DMS153 (cell line): Measurements from ENCODE around the gene RHOV.
A peak's percentile ranks its signal among the peaks of the same experiment; 100 is the strongest.
"Not testable (repeated sequence)": the region's sequence is repeated elsewhere in the genome, so short reads cannot be mapped to it uniquely, and the experiment has no call there.

Experiments
- DNase-seq: peaks from one replicate; lab custom pipeline; 2025; lab: John Stamatoyannopoulos, UW

RHOV gene

DNA sequence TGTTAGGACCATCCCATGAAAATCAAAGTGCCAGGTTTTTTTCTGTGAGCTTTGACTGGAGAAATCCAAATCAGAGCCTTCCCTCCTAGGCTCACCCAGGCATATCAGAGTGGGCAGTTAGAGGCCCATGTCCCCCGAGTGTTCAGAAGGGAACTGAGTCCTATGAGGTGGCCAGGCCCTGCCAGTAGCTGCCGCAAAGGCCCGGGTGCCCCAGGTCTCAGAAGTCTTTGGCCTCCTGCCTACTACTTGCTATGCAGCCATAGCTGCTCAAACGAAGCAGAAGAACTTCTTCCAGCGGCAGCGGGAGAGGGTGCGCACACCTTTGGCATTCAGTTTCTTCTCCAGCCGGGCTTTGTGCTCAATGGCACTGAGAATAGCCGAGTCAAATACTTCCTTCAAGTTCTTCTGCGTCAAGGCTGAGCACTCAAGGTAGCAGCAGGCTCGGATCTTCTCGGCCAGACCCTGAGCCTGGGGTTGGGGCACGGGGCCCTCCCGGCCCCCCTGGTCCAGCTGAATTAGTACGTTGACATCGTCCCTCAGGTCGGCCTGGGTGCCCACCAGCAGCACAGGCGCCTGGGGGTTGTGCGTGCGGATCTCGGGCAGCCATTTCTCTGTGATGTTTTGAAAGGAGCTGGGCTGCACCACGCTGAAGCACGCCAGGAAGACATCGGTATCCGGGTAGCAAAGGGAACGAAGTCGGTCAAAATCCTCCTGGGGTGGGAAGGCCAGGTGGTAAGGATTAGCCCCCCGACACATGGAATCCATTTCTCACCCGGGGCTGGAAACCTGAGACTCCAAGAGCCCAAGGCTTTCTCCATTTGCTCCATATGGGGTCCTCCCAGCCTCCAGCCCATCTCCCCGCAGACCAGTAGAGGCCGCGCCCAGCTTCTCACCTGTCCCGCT lies 992 bp downstream of the RHOV start:
- DNase-seq: no peak

DNA sequence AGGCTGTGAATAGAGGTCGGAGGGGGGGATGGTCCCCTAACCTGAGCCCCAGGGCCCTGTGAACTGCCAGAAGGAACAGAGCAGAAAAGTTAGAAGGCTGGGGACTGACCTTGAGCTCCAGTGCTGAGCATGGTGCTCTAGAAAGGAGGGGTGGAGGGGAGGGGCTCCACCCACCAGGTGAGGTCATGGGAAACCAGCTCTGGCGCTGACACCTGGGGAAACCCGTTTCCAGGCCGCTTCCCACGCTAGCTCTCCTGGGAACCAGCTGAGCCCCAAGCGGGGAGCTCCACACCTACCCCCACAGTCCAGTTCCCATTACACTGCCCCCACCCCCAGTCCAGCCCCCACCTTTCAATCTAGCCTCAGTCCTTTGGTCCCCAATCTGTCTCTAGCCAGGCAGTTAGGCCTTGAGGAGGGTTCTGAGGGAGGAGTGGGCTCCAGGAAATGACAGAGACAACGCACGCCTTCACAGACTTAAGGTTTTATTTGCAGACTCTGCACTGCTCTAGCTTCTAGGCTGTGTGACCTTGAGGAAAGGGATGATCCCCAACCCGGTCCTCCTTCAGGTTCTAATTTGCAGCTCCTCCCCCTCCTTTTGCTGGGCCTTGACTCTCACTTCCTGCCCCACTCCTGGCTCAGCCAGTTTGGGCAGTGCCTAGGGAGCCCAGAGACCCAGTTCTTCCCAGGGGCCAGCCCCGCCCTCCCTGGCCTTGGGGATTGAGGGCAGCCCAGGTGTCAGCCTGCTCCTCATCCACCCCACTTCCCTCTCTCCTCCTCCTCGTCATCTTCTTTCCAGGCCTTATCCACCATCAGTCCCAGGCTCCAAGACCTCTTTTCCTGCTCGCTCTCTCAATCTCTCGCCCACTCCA lies 2.1 kb downstream of the RHOV start:
- no peak for DNase-seq

DNA sequence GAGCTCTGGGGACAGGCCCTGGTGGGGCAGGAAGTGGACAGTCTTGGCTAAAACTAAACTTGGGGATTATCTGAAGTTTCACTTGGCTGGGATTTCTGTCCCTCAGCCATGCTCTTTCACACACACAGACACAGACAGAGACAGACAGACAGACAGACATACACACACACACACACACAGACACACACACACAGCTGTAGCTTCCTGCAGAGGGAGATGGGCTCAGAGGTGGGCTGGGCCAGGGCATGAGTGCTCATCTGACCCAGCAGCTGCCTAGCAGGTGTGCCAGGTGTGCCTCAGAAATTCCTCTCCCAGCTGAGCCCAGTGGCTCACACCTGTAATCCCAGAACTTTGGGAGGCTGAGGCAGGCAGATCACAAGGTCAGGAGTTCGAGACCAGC lies 3.3 kb downstream of the RHOV start:
- DNase-seq: no peak

DNA sequence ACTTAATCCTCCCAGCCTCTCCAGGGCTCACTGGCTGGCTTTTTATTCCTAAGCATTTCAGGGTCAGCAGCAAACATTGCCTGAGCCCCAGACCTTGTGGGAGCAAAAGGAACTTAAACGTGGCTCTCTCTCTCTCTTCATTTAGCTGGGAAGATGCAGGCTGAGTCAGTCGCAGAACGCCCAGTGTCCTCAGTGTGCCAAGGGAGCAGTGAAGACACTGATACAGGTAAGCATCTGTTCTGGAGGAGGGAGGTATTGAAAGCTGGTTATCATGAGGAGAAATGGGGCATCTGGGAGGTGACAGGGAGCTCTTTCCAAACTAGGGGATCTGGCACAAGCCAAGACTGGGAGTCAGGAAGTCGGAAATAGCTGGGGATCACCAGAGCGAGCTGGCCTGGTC lies 4.3 kb downstream of the RHOV start:
- DNase-seq: no peak

DNA sequence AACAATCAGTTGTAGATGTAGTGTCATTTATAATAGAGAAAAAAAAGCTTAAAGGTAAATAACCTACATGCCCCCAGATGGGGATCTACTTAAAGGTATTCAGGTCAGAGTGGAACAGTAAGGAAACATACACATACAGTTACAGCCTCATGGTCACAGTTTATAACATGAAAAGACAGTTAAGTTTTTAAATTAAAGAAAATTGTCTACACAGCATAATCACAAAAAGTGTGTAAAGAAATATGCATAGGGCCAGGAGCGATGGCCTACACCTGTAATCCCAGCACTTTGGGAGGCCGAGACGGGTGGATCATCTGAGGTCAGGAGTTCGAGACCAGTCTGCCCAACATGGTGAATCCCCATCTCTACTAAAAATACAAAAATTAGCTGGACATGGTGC lies 6.8 kb downstream of the RHOV start:
- DNase-seq: no peak

DNA sequence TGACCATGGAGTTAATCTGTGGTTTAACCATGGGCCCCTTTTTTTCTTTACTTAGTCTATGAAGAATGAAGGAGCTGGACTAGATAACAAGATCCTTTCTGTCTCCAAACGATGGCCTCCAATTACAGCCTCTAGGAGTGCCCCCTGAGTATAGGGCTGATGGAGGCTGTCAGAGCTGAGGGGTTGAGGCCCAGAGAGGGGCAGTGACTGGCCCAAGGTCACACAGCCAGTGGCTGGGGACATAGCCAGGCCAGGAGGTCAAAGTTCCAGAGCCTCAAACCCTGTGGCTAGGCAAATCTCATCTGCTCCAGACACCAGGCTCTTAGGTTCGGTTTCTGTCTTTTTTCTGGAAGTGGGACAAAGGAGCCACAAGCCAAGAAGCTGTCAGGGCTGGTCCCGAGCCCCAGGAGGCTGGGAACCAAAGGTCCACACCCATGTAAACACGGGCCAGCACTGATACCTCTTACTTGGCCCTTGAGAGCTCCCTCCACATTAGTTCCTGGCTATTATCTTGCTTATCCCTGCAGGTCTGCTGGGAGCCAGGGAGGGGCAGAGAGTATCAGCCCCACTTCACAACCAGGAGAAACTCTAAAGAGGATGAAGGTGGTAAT lies 10.3 kb downstream of the RHOV start:
- no peak for DNase-seq

DNA sequence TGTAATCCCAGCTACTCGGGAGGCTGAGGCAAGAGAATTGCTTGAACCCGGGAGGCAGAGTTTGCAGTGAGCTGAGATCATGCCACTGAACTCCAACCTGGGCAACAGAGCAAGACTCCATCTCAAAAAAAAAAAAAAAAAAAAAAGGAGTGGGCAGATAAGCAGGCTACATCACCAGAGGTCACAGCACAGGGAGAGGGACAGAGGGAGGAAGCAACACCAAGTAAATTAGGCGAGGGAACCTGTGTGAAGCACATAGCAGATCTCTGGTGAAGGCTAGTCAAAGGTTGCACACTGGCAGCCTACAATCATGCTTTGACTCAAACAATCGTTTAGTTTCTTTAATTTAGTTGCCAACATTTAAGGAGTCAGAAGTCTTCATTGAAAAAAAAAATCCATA lies 12.9 kb downstream of the RHOV start:
- not testable (repeated sequence) for DNase-seq

DNA sequence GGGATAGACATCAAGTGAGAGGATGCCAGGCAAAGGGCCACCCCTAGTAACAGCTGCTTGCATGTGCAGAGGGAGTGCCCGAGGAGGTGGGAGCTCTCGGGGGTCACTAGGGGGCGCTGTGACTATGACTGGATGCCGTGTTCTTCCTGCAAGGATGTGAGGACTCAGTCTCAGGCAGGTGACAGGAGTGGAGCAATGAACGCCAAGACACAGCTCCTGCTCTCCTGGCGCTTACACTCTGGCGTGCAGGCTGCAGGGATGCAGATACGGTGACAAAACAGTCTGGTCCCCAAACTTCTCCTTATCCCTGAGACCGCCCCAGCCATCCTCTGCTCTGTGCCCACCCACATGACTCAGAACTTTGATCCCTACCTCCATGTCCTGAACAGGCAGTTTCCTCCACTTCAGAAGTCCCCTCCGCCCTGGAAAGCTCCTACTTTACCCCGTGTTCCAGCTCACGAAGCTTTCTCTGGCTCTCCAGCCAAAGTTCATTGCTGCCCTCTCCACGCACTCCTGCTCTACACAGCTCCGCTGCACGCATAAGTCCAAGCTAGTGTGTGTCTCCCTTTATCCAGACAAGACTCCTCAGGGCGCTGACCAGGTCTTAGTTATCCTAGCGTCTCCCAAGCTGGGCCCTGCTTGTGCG lies 14.7 kb downstream of the RHOV start:
- no peak for DNase-seq

DNA sequence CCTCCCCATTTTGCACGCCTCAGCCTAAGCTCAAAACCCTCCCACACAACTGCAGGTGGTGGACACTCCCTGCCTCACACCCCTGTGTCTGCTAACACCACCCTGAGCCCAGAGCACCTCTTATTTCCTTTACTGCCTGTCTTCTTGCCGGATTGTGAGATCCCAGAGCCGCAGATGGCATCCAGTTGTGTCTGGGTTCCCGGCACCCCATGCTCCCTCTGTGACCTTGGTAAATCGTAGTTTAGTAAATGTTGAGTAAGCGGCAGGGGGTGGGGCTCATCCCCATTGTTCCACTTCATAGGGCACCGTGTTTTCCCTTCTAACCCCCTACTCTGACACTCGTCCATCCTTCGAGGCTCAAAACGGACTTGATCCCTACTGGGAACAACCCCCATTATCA lies 15.3 kb downstream of the RHOV start:
- no peak for DNase-seq

DNA sequence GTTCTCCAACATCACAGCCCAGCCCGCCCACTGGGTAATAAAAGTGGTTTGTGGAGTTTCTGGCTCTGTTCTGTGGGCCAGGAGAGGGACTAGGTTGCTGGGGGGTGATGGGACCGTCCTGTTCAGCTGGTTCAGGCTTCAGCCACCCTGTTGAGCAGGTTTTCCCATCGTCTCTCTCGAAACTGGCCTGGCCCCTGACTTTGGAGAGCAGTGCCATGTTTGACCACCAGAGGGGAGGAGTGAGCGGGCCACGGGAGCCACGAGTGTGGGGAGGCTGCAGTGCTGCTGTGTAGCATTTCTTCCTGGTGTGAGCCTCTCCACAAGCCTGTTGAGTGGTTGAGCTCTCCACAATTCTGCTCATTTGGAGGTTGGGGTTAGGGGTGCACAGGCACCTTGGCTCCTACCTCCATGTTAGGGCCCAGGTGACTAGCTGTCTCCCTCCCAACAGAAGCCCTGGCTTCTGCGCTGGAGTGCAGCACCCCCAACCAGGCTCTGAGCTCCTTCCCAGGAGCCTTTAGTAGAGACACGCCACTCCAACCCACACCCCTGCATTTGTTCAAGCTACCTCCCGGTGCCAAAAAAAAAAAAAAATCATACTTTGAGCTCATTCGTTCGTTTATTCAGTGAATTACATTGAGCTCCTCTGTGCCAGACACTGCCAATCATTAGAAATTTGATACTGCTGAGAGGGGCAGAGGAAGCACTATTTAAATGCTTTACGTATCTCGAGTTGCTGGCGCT lies 16.3 kb downstream of the RHOV start:
- no peak for DNase-seq

DNA sequence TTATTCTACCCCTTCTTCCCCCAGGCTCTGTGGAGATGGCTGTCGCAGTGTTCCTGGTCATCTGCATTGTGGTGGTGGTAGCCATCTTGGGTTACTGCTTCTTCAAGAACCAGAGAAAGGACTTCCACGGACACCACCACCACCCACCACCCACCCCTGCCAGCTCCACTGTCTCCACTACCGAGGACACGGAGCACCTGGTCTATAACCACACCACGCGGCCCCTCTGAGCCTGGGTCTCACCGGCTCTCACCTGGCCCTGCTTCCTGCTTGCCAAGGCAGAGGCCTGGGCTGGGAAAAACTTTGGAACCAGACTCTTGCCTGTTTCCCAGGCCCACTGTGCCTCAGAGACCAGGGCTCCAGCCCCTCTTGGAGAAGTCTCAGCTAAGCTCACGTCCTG lies 17.3 kb downstream of the RHOV start:
- DNase-seq: no peak

DNA sequence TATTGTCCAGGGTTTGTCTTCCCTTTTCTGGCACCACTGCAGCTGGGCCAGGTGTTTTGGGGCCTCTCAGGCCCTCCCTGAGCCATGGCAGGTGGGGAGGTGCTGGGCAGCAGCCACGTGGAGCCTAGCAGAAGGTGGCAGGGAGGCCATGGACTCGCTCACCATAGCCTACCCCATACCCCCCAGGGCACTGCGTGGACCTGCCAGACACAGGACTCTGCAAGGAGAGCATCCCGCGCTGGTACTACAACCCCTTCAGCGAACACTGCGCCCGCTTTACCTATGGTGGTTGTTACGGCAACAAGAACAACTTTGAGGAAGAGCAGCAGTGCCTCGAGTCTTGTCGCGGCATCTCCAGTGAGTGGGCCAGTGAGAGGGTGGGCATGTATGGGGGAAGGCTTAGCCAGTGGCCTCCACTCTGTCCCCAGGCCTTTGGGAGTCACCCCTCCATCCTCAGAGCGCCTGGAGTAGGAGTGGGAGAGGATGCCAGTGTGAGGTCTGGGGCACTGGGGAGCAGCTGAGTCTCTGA lies 18.3 kb downstream of the RHOV start:
- no peak for DNase-seq

DNA sequence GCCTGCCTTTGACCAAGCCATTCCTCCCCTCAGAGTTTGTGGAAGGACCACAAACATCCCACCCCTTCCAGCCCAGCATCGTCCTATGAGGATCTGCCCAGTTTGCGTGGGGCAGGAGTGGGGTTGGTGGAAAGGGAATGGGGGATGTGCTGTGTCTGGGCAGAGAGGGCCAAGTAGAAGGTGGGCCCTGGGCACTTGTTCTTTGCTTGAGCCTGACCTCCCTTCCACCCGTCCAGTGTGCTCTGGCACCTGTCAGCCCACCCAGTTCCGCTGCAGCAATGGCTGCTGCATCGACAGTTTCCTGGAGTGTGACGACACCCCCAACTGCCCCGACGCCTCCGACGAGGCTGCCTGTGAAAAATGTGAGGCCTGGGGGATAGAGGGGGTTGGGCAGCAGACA lies 19.9 kb downstream of the RHOV start:
- no peak for DNase-seq

DNA sequence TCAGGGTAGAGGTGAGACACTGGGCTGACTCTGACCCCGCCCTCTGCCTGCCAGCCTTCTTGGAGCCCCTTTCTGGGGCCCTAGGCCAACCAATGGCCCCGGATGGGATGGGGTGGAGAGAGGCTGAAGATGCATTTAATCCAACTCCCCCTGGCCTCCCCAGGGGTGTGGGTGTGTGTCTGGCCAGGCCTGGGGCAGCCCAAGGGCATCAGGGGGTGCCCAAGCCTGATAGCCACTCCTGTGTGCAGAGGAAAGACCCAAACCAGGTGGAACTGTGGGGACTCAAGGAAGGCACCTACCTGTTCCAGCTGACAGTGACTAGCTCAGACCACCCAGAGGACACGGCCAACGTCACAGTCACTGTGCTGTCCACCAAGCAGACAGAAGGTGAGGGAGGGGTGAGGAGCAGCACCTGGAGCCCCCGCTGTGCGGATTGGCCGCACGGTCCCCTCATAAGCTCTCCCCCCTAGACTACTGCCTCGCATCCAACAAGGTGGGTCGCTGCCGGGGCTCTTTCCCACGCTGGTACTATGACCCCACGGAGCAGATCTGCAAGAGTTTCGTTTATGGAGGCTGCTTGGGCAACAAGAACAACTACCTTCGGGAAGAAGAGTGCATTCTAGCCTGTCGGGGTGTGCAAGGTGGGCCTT lies 20.7 kb downstream of the RHOV start:
- DNase-seq: no peak

DNA sequence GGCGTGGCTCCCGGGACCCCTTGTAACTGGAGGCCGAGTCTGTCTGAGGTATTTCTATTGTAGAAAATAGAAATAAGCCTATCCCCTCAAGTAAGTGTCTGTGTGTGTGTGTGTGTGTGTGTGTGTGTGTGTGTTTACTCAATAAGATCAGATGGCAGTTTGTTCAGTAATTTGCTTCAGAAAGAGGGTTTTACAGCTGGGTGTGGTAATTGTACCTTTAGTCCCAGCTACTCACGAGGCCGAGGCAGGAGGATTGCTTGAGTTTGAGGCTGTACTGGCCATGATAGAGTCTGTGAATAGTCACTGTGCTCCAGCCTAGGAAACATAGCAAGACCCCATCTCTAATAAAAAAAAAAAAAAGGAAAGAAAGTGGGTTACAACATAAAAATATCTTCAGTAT lies 21.5 kb downstream of the RHOV start:
- DNase-seq: no peak

DNA sequence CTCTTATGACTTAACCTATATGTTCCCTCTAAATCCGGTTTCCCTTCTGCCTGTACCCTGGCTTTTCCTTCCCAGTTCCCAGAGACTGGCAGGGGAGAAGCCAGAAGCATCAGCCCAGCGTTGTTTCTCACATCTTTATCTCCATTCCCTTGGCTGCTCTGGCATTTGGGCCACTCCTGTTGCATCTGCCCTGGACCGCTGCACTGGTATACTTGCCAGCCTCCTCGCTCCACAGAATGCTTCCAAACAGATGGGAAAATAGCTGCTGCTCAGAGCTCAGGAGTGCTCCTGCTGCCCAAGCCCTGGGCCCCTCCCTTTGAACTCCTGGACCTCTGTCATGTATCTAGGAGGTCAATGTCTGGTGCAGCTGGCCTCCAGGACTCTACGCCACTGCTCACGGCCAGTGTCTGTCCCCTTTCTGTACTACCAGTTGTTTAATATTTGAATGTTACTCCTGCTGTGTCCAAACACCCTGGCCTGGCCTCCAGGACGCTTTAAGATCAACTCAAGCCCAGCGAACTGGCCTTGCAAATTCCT lies 23.4 kb downstream of the RHOV start:
- DNase-seq: no peak

DNA sequence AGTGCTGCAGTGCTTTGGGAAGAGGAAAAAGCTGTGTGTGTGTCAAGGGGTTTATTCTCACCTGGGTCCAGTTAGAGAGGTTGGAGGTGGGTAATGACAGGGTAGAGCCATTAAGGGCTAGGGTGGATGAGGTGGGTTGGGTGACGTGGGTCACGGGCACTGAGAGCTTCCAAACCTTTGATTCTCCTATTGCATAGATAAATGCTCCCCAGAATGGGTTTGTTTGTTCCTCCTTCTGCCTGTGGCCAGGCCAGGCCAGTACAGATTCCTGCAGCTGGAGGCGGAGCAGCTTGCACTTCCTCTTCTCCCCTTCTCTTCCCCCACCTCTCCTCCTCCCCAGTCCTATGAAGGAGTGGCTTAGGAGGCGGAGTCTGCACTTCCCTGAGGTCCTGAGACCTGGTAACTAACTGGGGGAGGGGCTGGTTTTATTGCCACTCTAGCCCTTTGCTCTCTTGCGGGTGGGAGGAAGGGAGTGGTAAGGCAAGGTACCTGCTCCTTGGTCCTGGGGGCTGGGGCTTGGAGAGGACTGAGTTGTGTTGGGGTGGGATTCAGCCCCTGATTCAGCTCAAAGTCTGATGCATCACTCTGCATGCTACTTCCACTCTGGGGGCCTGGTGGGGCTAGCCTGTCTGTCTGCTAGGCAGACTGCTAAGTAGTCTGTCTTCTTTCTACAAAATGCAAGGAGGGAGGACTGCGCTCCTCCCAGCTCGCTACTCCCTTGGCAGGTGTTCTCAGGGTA lies 26.6 kb downstream of the RHOV start:
- DNase-seq: peak; percentile 69

DNA sequence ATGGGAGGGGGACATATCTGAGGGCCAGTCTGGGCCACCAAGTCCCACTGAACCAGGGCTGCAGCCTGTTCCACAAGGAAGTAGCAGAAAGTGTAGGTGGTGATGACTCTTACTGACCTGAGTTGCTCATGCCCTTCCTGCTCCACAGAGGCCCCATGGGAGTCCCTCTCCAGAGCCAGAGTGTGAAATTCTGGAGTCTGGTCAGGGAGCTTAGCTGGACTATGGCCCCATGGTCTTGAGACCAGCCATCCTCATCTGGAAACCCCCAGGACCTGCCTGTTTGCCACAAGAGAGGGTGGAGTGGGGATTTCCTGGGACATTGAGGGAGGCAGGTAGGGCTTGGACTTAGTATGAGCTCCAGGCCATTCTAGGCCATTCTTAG lies 27.2 kb downstream of the RHOV start:
- DNase-seq: no peak

DNA sequence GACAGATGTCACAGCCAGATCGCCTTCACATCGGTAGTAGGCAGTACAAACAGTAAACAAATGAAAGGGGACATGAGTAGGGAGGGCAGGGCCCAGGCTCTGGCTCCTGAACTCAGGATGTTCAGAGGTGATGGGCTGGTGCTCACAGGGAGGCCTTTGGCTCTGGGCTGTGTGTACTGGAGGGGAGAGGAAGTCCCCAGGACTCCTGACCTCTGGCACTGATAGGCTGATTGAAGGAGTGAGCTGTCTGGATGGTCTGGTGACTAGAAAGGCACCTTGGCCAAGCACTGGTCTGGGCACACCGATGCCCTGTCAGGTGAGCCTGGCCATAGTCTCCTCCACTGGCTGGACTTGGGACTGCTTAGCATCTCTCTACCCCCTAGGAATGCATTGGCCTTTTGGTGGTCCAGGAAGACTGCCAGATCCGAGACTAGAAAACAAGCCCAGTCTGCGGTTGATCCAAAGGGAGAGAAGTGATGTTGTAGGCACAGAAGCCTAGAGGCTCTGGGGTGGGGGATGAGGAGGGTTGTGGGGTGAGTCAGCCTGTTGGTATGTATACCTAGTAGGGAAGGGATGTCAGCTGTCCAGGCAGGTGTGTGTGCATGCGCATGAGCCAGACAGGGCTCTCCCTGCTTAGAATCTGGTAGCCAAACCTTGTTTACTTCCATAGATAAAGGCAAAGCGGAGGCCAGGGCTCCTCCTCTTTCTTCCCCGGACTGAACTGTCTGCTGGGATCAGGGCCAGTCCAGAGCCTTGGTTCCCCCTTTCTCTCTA lies 28.3 kb downstream of the RHOV start:
- peak; percentile 31 for DNase-seq
